Erythroblast (primary cell): ENCODE measurements around the gene ARL16.

ENCODE experiments used
- DNase-seq, 2 experiments: peaks; one replicate each; lab custom pipeline; 2025; lab: John Stamatoyannopoulos, UW
- GATA1 ChIP-seq: IDR thresholded peaks from 2 replicates; pipeline ENCODE4 v1.6.1; 2011; ENCODE audit warnings: low read depth, mild to moderate bottlenecking, control low read depth, low read length, moderate library complexity
- POLR2A ChIP-seq: IDR thresholded peaks from 2 replicates; pipeline ENCODE4 v1.6.1; 2011; ENCODE audit warnings: mild to moderate bottlenecking, low read length

The ARL16 gene

DNA sequence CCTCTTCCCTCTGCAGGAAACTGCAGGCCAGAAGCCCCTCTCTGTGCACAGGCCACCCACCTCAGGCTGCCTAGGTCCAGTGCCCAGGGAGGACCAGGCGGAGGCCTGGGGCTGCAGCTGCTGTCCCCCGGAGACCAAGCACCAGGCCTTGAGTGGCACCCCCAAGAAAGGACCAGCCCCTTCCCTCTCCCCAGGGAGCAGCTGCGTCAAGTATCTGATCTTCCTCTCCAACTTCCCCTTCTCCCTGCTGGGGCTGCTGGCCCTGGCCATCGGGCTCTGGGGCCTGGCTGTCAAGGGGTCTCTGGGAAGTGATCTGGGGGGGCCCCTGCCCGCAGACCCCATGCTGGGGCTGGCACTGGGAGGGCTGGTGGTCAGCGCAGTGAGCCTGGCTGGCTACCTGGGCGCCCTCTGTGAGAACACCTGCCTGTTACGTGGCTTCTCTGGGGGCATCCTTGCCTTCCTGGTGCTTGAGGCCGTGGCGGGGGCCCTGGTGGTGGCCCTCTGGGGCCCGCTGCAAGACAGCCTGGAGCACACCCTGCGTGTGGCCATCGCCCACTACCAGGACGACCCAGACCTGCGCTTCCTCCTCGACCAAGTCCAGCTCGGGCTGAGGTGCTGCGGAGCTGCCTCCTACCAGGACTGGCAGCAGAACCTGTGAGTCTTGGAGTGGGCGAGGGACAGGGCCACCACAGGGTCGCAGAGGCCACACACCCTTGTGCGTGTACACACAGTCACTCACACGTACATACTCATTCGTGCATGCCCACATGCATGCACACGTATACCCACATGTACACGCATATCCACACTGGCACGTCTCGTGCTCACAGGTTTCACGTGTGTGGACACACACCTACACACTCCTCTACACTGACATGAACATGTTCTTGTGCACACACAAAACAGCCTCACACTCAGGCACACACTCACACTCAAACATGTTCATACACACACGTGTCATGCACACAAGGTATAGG, 38.3 kb downstream of the ARL16 start:
- no peak for TF ChIP-seq POLR2A
- TF ChIP-seq GATA1: no peak
- peak in 1 of 2 experiments; percentile 15 for DNase-seq

- no peak for DNase-seq
- TF ChIP-seq POLR2A (no peak), GATA1 (no peak)
Observed at GRCh38 chr17:81644496-81644895, 39.1 kb downstream of the ARL16 start.

- peak in 1 of 2 experiments; percentile 28 for DNase-seq
- TF ChIP-seq GATA1 (no peak), POLR2A (no peak)
Observed at GRCh38 chr17:81641825-81642489, 41.6 kb downstream of the ARL16 start.

DNA sequence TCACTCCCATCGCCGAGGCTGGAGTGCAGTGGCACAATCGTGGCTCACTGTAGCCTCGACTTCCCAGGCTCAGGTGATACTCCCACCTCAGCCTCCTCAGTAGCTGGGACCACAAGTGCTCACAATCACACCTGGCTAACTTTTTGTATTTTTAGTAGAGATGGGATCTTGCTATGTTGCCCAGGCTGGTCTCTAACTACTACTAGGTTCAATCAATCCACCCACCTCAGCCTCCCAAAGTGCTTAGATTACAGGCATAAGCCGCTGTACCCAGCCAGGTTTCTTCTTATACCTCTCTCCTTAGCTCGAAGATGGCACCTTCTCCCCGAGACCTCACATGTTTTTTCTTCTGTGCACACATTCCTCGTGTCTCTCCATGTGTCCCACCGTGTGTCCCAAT, 43.6 kb downstream of the ARL16 start:
- TF ChIP-seq POLR2A (no peak), GATA1 (no peak)

GRCh38 chr17:81638683-81639082, 44.9 kb downstream of the ARL16 start:
- DNase-seq: peak; percentile 43 to 64
- TF ChIP-seq GATA1: no peak
- no peak for TF ChIP-seq POLR2A

More for the DNA sequence above, 43.6 kb downstream of the ARL16 start:
- no peak for DNase-seq

DNA sequence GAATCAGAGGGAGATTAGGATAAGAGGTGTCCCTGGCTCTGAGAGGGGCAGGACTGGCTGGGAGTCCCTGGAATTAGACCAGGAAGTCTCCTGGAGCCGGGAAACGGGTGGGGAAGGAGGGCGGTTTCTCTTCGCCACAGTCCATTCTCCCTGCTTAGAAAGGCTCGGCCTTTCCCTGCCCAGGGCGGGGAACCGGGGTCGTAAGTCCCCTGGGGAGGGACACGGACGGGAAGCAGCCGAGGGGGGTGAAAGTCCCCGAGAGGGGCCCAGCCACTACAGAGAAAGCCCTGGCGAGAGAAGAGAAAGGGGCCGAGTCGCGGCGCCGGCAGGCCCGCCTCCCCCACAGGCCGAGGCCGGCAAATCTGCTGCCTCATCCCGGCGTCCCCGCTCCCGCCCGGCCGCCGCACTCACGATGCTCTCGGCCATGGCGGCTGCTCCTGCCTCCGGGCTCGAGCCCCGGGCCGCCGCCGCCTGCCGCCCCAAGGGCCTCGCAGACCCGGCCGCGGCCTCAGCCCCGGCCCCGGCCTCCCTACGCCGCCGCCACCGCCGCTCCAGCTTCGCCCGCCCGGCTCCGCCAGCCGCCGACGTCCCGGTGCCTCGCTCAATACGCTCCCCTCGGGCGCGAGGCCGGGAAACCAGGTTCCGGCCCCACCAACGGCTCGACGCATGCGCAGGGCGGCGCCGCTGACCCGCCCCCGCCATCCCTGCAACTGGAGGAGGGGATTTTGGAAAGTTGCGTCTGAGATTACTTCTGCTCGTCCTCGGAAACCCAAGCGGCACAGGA, 46.9 kb downstream of the ARL16 start, which contains the start of the genes NPLOC4 and TSPAN10:
Gene NPLOC4, minus strand, starts transcription at position 608 of the 784 bp plus-strand sequence. Its CDS starts 182 bp downstream, at position 426.
Gene TSPAN10, plus strand, starts transcription at position 692 of the 784 bp plus-strand sequence. CDS start 5,217 bp downstream, outside the sequence.
- TF ChIP-seq GATA1 (no peak), POLR2A (peak; percentile 82)

DNA sequence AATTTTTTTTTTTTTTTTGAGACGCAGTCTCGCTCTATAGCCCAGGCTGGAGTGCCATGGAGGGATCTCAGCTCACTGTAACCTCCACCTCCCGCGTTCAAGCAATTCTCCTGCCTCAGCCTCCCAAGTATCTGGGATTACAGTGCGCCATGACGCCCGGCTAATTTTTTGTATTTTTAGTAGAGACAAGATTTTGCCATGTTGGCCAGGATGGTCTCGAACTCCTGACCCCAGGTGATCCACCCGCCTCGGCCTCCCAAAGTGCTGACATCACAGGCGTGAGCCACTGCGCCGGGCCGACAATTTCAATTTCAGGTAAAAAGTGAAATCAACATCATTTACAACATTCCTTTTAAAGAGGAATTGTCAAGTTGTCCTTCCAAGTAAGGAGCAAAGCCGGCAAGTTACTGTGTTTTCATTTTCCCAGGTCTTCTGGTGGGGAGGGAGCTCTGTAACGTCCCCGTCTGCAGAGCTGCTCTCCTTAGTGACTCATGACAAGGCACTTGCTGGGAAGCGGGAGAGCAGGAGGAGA, 47.6 kb downstream of the ARL16 start:
- peak; percentile 61 to 75 for DNase-seq
- TF ChIP-seq POLR2A (no peak), GATA1 (no peak)

More for the DNA sequence above, 46.9 kb downstream of the ARL16 start, which contains the start of the genes NPLOC4 and TSPAN10:
- DNase-seq: peak; percentile 88 to 92

- TF ChIP-seq GATA1 (no peak), POLR2A (no peak)
- no peak for DNase-seq
Observed at GRCh38 chr17:81635431-81635830, 48.2 kb downstream of the ARL16 start.

DNA sequence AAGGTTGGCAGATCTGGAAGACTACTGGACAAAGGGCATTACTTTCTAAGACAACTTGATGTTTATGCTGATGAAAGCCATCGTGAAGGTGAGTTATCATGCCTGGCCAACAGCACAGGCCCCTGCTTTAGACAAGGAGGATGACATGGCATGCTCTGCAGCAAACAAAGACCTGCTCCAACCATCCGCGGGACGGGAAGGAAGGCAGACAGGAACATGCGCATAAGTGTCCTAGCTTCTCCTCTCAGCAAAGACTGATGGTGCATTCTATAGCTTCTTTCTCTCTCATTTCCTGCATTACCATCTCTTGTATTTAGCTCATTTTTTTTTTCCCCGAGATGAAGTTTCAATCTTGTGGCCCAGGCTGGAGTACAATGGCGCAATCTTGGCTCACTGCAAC, 52.1 kb downstream of the ARL16 start:
- TF ChIP-seq GATA1 (no peak), POLR2A (no peak)
- no peak for DNase-seq
